ENCODE measurements around the gene INPP5F. TPM values are rescaled to one million over a fixed set of nuclear protein-coding genes. Genes with fewer than 3 reads are reported as not detected.

The INPP5F gene
- total and polyA plus RNA-seq, 10 of the 15 experiments (the other 5 are each of a cell fraction or from before 2014, with no cell fraction given), result 6.0 to 49.3 (median 34.3) TPM

DNA sequence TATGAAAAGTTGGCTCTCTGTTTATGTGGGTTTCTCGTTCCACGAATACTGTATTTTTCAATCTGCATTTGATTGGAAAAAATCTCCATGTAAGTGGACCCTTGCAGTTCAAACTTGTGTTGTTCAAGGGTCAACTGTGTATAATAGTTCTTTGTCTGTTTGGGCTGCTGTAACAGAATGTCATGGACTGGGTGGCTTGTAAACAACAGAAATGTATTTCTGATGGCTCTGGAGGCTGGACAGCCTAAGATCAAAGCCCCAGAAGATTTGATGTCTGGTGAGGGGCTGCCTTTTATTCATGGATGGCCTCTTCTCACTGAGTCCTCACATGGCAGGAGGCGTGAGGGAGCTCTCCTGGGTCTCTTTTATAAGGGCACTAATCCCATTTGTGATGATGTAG is 36.2 kb downstream of the INPP5F start (continued):
- no peak for TF ChIP-seq MTA3 (IDR thresholded peaks at IDR 0.05; ENCODE audit: borderline replicate concordance, low read length)
- TF ChIP-seq EED (IDR thresholded peaks at IDR 0.05; ENCODE audit: low read depth), result no peak

DNA sequence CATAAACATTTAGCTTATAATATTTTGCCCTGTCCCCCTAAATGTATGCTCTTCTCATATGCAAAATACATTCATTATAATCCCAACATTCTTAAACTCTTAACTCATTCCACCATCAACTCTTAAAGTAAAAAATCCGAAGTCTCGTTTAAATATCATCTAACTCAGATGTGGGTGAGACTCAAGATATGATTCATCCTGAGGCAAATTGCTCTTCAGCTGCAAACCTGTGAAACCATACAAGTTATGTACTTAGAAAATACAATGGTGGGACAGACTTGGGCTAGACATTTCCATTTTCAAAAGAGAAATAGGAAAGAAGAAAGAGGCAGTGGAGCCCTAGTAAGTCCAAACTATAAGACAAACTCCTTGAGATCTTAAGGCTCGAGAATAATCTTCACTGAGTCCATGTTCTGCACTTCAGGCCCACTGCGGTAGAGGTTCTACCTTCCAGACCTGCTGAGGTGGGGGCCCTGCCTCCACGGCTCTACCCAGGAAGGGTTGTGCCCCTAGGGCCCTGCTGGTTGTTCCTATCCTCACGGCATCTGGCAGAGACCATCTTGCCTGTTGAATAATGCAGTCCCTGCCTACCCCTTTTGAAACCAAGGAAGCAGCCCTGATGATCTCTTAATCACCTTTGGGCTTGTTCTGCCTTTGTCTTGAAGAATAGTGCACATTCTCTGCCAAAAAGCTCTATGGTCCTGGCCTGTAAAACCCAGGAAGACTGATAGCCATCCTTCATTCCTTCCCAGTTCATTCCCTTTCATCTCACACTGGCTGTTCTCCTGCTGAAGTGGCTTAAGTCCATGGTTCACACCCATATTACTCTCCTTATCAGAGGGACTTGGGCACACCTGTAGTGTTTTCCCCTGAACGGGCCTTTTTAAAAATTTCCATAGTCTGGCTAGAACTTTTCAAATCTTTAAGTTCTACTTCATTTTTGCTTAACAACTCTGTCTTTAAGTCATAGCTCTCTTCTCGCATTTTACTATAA is 37.3 kb downstream of the INPP5F start:
- ATAC-seq, result peak; percentile 39
- H3K4me1 ChIP-seq (ENCODE audit: control insufficient read depth, insufficient read depth, low read length), result no peaks in the 10 kb centered on the region
- in situ Hi-C loops (cut with MboI) (no loop called here), intact Hi-C loops (cut with micrococcal nuclease; ENCODE audit: unreplicated experiment) (no loop called here)
- no peak overlapping the region for H3K9ac ChIP-seq (ENCODE audit: control insufficient read depth, insufficient read depth, low read length)
- no peaks in the 10 kb centered on the region for H3K9me3 ChIP-seq (replicated peaks; ENCODE audit: control insufficient read depth, insufficient read depth, low read length)
- DNase-seq (ENCODE audit: low read depth, low spot score), result no peak
- RAD21 ChIA-PET (ENCODE audit: unreplicated experiment), result no interaction called here
- no peak for FAIRE-seq
- no peak overlapping the region for H2AFZ ChIP-seq (ENCODE audit: control insufficient read depth, low read depth, low read length)
- H3K27ac ChIP-seq (ENCODE audit: control insufficient read depth, insufficient read depth), result no peak overlapping the region
- no peaks in the 10 kb centered on the region for H3K79me2 ChIP-seq (ENCODE audit: control insufficient read depth, insufficient read depth, low read length)
- H3K4me2 ChIP-seq (ENCODE audit: control insufficient read depth, insufficient read depth), result no peak overlapping the region
- H3K36me3 ChIP-seq (ENCODE audit: control insufficient read depth in 2 of 2, insufficient read depth in 2 of 2, low read length in 1 of 2), result peaks cover 0 to 6% of the 10 kb centered on the region in 2 experiments; a peak in 2 of 4 replicates
- H3K4me3 ChIP-seq, result no peak overlapping the region
- peak; percentile 25; the same call in 1 of the 2 replicates for TF ChIP-seq JUNB (IDR thresholded peaks at IDR 0.05)
- no peak for TF ChIP-seq EED (IDR thresholded peaks at IDR 0.05; ENCODE audit: low read depth)
- TF ChIP-seq EP300 (IDR thresholded peaks at IDR 0.05; ENCODE audit: borderline replicate concordance in 1 of 2, control insufficient read depth in 1 of 2, low read depth in 2 of 2, low read length in 2 of 2), result 0 out of 4 replicates have a peak, but pooled peaks of 1 of the 2 experiments have one; percentile 22
- no TSS peak for BruUV-seq (replicated peaks)
- SMC1A ChIA-PET (ENCODE audit: uncharacterized antibody, unreplicated experiment), result interaction anchor here (0.9 to 3.1 kb wide), 4 partner anchors 12 to 97 kb away, joined by 4 to 16 read pairs (median 6); no protein-coding TSS in a partner anchor
- H4K20me1 ChIP-seq (ENCODE audit: control insufficient read depth, insufficient read depth), result no peaks in the 10 kb centered on the region
- POLR2A ChIA-PET, result interaction anchor here (0.7 to 1.3 kb wide), 3 partner anchors 8 to 39 kb away, joined by 3 read pairs; no protein-coding TSS in a partner anchor
- CTCF ChIA-PET, result interaction anchor here (0.9 to 3.8 kb wide), 5 partner anchors 10 to 96 kb away, joined by 3 to 18 read pairs (median 4); no protein-coding TSS in a partner anchor
- WGBS (ENCODE audit: insufficient coverage, insufficient replicate concordance, low lambda C conversion rate, missing lambda C conversion rate), result 42% methylated on average over 8 of the region's 8 CpGs
- no peaks in the 10 kb centered on the region for H3K27me3 ChIP-seq (replicated peaks in 1 of 2; ENCODE audit: control insufficient read depth in 2 of 2, insufficient read depth in 2 of 2, low read length in 1 of 2)
